Panc1 (cell line): ENCODE measurements around the gene MLNR.

ENCODE experiments used
- CTCF ChIP-seq: fragments of 450-650 bp; IDR thresholded peaks from 2 replicates; pipeline ENCODE4 v1.5.1; 2017; ENCODE audit warnings: mild to moderate bottlenecking
- POLR2AphosphoS5 ChIP-seq: IDR thresholded peaks from 2 replicates; pipeline ENCODE4 v1.6.1; 2012; ENCODE audit warnings: mild to moderate bottlenecking, low read depth, low read length, moderate library complexity

DNA sequence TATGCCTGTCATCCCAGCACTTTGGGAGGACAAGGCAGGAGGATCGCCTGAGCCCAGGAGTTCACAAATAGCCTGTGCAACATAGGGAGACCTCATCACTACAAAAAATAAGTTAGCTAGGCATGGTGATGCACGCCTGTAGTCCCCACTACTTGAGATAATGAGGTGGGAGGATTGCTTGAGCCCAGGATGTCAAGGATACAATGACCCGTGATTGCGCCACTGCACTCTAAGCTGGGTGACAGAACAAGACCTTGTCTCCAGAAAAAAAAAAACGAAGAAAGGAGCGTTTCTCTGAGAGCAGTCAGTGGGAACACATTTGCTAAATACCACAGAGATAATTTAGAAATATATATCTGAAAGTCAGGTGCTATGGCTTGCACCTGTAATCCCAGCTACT is 39.4 kb downstream of the MLNR start:
- TF ChIP-seq CTCF: no peak
- no peak for TF ChIP-seq POLR2AphosphoS5
